Activated T-cell treated with anti-CD3 and anti-CD28 coated beads for 24 hours (primary cell): ENCODE data around the gene AXIN2.
"Not testable (repeated sequence)": the region's sequence is repeated elsewhere in the genome, so short reads cannot be mapped to it uniquely, and the experiment has no call there.

ENCODE experiments used
- DNase-seq: peaks from one replicate; pipeline ENCODE4 v3.0.0-alpha.2; 2020; ENCODE audit warnings: low read depth

Gene AXIN2

DNA sequence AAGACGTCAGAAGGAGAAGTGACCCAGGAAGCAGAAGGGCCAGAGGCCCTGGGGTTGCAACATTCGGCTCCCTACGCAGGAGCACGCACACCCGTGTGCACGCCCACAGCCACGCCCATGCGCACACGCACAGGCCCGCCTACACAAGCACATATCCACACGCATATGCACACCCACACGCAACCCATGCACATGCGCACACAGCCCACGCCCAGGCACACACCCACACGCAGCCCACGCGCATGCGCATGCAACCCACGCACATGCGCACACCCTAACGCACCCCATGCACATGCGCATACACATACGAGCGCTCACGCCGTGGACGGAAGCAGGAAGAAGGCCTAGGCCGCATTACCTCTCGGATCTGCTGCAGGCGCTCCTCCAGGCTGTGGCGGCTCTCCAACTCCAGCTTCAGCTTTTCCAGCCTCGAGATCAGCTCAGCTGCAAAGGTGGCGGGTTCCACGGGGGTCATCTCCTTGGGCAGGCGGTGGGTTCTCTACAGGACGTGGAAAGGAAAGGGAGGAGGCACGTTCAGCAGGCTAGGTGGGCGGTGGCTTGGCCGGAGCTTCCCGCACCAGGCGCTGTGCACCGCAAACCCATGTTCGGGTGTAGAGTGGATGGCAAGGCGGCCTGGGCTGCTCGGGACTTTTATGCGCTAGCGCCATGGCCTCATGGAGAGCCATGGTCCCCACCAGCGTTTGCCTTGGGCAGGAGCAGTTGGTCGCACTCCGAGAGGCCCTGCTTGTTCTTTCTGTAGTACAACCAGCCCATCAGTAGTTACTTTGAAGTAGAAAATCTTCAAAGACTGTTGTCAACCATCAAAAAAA, 23.4 kb downstream of the AXIN2 start:
- DNase-seq, result no peak

DNA sequence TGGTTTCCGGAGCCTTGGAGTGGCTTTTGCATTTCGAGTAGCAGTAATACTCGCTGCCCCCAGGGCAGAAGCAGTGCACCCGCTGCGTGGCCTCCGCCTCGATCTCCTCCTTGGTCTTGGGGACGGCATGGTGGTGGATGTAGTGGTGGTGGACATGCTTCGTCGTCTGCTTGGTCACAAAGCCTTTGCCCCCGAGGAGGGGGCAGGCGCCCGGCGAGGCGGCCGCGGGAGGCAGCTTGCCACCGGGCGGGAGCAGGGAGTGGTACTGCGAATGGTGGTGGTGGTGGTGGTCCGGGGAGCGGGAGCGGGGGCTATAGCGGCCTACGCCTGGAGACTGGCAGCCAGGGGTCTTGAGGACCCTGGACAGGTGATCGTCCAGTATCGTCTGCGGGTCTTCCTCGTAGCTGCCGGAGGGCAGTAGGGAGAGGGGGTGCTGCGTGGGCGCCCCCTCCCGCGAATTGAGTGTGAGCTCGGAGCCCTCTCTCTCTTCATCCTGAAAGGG, 24.1 kb downstream of the AXIN2 start:
- no peak for DNase-seq

DNA sequence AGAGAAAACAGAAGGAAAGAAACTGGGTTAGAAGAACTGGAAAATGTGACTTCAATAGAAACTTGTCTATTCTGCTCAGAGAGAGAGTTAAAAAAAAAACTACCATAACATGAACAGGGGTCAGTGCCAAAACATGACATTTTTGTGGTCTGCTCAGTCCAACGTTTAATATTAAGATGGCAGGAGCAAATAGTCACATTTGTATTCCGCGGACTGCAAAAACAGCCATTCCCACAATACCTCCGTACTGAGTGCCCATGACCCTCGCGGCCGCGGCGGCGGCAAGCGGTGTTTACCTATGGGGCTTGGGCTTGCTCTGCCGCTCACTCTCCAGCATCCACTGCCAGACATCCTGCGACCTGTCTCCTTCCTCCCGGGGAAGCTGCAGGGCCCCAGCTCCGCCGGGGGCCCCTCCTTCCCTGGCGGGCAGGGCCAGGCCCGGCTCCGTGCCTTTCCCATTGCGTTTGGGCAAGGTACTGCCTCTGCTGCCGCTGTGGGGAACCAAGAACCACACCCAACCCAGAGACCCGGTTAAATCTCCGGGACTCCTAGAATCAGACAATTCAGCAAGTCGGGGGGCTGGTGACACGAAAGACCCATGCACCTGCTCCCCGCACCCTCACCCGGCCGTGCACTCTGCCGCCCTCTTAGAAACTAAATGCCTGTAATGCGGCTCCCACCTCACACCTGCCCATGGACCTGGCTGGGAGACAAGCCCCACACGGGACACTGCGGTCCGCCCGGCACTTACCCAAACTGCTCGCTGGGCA, 24.7 kb downstream of the AXIN2 start:
- no peak for DNase-seq

DNA sequence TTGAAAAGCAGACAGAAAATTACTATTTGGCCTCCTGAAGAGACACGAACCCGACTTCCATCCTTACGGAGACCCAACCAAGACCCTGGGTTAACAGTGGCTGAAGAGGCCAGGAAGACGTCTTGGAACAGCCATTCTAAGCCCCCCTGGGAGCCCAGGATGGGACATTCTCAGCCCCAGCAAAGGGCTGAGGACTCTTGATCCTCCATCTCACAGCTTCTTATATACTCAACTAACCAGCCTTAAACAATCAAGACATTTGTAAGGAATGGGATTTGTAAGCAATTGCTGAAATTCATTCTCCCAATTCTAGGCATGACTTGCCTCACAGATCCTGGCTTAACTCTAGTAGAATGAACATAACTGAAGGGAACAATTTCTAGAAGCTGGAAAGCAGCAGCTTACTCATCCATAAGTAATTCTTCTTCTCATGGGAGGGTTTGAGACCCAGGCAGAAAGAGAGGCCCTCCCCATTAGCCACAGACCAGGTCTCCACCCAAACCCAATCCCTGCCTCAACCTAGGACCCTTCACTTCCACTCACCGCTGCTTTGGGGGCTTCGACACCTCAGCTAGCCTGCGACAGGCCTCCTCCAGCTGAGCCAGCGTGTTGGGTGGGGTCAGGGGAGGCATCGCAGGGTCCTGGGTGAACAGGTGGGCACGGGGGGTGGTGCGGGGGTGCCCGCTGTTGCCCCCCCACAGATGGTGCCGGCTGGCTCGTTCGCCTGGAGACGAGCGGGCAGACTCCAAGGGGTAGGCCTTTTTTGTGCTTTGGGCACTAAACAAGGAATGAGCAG, 25.5 kb downstream of the AXIN2 start:
- DNase-seq, result no peak

DNA sequence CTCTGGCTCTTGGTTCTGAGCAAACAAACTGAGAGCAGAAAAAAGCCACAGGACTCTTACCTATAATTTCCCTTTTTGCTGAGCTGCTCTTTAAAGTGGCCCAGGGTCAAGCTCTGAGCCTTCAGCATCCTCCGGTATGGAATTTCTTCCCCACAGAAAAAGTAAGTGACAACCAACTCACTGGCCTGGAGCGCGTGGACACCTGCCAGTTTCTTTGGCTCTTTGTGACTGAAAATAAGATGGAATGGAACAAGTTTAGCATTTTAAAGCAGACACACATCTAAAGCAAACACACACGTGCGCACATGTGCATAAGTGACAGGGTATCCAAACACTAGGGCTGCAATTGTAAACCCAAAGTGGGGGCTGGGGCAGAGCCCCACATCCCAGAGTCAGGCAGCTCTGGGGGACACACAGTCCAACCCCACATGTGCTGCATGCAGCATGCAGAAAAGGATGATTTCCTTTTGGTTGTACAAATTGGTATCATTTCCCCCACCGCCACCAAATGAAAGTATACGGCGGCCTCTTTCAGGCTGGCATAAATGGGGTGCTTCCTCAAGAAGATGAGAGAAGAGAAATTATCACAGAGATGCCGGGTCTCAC, 27.5 kb downstream of the AXIN2 start:
- no peak for DNase-seq

DNA sequence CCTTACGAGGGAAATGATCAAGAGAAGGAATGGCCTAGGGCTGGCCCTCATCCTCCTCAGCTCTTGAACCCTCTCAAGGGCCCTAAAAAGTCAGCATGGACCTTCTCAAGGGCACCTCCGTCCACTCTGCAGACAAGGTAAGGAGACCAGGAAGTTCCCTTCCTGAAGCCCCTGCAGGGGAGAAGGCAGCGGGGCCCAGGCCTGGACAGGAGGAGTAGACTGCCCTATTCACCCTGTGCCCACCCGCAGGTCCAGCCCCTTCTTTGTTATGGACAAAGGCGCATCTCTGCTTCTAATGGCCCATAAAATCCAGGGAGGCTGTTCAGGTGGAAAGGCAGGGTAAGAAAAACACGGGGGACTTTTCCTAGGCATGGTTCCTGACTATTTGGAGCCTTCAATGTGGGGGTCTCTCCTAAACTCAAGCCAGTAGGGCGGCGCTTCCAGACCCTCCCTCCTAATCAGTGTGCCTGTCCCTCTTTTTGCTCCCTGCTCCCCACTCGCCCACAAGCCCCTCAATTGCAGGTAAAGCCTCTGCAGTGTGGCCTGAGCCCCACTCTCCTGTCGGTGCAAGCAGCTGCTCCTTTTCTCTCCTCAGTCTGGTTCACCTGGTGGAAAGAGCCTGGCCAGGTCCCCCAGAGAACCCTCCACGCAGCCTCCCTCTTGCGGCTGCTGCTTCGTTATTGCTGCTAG, 28.2 kb downstream of the AXIN2 start:
- DNase-seq, result no peak

DNA sequence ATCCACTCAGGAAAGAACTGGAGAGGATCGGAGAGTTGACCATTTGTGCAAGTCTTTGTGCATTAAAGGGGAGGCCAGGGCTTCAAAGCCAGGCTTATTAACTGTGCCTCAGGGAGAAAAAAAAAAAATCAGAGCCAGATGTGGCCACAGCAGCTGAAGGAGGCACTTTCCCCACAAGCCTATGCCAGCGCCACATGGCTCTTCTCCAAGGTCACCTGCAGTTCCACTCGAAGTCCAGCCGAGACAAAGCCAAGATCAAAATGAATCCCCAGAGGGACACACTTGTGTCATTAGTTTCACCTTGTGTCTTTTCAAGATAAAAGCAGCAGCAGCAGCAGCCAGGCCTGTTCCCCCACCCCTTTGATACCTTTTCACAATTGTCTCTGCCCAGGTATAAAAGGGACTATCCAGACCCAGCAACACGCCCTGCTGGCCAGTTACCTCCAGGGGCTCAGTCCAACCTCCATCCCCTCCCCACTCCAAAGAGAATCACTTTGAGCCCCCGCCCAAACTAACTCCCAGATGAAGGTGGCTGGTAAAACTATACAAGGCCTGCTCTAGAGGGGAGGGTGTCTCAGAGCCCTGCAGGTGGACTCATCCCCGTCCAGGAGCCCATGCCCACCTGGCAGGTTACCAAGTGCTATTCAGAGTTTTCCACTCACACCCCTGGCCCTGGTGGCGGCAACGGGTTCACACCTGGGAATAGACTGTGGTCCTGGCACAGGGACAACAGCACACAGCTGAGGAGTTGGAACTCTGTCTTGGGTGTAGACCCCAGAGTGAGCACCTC, 29.2 kb downstream of the AXIN2 start:
- no peak for DNase-seq

DNA sequence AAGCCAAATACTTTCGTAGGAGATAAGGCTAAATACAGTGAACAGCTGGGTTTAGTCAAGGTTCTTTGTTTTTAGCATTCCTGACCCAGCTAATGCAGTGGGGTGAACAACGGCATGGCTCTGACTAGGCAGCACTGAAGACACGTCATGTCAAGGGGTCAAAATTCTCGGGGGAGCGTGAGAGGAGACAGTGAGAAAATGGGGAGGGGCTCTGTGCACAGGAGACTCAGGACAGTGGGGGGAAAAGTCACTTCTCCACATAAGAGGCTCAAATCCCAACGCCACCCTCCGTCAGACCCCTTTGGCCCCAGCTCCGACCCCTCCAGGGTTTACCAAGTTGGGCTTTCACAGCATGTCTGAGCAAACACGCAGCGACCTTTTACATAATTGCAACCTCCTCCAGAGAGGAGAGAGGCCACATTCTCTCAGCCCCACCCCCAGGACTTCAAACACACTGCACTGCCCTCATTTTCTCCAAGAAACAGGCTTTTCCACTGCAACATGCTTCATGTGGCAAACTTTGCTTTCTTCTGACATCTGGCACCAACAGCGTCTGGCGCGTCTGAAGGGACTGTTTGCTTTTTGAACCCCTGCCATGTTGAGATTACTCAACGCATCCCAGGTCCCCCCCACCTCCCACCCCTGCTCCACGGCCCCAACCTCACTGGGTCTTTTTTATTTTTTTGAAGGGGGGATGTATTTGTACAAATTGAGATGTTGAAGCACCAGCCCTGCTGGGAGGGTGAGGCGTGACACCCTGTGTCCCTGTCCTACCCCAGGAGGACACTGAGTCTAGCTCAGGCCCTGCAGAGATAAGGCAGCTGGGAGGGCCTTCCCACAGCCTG, 30.0 kb downstream of the AXIN2 start:
- DNase-seq, result no peak

DNA sequence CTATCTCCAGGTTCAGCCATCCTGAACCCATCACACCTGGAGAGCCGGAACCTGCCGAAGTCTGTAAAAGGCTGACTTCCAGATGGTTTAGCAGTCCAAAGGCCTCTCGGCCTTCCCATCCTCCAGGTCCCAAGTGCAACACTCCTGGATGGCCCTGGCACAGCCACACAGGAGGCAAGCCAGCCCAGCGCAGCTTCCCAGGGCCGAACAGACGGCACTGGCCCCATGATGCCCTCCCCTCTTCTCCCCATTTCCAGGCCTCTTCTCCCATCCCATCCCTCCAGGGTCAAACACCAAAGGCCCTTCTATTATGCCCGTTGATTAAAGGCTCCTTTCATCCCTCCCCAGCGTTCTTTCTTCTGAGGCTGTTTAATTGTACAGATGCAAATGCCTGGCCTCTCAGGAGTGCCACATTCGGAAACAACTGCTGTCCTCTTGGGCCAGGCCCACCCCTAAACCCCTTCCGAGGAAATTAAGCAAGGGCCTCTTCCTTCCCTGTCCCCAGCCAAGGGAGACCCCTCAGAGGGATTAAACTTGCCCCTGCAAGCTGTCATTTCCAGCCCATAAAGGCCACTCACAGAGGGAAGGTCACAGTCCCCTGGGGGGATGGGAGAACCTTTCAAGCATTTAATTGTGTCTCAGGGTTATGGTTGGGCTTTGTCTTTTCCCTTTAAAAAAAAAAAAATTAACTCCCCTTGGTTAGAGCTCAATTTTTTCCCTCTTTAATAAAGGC, 30.8 kb downstream of the AXIN2 start:
- DNase-seq, result no peak

DNA sequence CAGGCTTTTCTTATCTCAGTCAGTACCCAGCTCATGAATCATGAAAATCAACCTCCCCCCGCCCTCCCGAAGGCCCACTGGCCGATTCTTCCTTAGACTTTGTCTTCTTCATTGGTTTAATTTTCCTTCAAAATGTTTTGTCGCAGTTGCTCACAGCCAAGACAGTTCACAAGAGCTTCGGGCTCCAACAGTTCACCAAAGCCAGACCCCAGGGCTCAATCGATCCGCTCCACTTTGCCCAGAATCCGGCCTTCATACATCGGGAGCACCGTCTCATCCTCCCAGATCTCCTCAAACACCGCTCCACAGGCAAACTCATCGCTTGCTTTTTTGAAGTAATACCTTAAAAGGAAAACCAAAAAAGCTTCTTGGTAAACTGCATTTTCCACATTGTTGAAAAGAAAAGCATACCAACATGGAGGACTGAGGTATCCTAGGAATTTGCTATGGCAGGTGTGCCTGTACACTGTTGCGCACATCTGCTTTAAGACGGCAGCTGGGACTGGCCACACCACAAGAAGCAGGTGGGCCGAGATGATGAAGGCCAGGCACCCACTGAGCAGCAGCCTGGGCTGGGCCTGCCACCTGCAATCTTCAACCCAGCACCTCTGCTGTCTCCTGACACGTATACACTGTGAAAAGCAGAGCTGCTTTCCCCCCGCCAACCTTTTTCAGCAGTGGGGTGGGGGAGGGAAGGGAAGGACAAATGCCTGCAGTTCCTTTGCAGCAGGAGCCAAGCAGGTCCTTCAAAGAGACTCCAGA, 31.5 kb downstream of the AXIN2 start:
- DNase-seq, result no peak

DNA sequence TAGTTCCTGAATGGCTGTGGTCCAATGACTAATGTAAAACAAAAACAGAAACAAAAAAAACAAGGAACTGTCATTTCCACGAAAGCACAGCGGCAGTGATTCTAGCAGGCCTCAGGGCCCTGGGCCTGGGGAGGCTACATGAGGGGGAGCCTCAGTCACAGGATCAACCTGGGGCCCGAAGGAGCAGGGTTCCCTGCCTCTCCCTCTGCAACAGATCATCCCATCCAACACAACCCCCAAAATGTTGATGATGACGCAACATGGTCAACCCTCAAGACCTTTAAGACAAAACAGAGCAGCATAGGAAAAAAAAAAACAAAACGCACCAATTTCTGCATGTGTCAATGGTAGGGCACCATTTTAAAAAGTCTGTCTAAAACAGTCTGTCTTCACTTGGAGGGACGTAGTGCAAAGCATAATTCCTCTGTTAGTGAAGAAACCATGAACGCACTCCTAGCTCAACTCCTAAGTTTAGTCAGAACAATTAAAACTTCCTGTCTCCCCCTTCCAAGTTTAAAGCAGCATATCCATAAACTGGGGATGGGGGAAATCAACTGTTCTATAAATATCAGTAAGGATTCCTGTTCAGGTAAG, 32.3 kb downstream of the AXIN2 start:
- DNase-seq, result no peak

DNA sequence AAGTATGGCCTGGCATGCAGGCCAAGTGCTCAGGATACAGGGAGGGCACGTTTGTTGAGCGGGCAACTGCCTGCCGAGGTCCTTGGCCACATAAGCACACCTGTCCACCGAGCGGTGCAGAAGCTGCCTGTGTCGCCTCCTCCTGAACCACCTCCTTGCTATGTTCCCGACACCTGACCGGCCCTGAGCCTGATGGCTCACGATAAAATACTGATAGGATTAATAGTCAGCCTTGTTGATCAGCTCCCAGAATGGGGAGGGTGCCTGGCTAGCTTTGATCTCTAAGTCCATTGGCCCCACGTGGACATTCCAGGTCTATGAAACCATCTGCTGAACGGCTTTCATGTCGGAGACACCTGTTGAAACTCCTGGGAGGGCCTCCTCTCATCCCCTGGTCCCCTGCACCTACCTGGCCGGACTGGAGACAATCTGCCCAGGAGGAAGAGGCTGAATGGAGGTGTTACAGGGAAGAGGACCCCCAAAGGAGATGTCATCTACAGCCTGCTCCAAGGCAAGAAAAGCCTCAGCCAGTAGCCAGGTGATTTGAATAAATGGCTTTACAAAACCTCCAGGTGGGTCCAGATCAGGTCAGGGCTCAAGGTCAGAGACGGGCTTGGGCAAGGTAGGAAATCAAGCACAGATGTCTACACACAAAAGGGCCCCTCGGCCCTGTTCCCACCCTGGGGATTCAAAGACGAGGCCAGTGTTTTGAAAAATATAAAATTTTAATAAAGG, 33.4 kb downstream of the AXIN2 start:
- DNase-seq, result no peak

DNA sequence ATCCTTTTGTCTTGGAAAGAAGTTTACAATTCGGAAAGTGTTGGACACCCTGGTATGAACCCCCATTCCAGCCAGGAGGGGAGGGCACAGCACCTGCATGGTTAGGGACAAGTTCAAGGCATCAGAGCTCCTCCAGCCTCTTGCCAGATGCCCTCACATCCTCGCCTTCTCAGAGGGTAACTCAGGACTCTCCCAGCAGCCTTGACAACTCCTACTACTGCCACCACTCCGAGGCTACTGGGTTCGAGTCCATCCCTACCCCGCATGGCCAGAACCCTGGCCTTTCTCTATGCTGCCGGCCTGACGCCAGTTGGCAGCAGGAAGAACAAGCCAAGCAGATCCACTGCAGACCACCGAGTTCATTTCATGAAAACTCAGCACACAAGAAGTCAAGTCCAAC, 34.1 kb downstream of the AXIN2 start:
- DNase-seq, result no peak

DNA sequence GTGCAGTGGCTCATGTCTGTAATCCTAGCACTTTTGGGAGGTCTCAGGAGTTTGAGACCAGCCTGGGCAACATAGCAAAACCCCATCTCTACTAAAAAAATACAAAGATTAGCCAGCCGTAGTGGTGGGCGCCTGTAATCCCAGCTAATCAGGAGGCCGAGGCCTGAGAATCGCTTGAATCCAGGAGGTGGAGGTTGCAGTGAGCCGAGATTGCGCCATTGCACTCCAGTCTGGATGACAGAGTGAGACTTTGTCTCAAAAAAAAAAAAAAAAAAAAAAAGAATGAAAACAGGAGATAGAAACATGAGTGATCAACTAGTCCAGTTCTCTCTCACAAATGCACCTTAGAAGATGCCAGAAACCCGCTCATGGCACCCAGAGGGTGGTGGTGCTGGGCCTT, 34.6 kb downstream of the AXIN2 start:
- not testable (repeated sequence) for DNase-seq

DNA sequence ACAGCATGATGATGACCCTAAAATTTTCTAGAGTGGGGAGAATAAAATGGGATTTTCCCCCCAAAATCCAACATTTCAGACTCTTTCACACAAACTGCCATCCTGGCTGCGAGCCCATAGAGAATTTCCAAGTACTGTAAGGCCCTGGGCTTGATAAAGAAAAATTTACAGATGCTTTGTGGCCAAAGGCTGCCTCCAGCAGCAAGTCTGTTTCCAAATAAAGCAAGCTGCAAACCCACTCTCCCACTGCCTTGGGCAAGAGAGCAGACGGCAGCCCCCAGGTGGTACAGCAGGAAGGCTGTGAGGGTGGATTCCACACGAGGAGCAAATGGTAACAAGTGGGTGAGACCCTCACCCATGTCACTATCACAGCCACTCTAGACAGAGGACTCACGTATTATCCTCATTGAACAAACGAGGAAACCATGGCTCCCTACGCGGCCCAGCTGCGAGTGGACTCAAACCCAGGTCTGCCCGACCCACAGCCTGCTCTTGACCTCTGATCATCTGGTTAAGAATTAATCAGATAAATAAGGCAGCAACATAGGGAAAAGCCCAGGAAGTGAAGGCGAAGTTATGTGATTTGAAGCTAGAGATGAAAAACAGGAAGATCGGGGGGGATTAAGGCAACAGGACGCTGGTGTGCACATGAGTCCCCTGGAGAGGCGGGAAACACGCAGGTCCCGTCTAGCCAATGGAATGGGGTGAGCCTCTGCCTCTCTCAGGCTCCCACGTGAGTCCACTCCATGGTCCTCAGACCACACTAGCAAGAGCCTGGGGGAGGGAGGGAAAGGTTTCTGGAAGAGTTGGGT, 37.4 kb downstream of the AXIN2 start:
- no peak for DNase-seq

DNA sequence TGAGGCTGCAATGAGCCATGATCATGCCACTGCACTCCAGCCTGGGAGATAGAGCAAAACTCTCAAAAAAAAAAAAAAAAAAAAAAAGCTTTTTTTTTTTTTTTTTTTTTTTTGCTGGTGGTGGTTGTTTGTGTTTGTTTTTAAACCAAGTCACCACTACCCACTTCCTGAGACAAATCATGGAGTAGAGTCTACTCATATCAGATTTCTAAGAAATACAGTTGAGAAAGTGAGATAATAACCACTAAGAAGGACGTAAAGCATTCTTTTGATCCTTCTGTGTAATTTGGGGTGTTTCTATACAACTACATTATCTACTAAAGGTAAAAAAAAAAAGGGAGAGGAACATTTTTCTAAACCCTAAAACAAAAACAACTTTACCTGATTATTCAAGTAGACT, 38.0 kb downstream of the AXIN2 start:
- DNase-seq, result no peak
